HG03469 (cell line): ENCODE measurements around the gene APOL1.

Experiments
- ATAC-seq: cut with Tn5 transposase; IDR thresholded peaks from one replicate; pipeline ENCODE4 v1.9.1; 2021; ENCODE audit warnings: mild to moderate bottlenecking, moderate library complexity, moderate number of reproducible peaks; ENCODE audit not compliant: unreplicated experiment

APOL1 gene

GRCh38 chr22:36305813-36306212 is 52.9 kb downstream of the APOL1 start:
- no peak for ATAC-seq

- ATAC-seq = no peak
These were observed 53.3 kb downstream of the APOL1 start for GRCh38 chr22:36306227-36306626.

- ATAC-seq = no peak
These were observed 55.9 kb downstream of the APOL1 start for GRCh38 chr22:36308880-36309279.

- no peak for ATAC-seq
These were observed 58.6 kb downstream of the APOL1 start for GRCh38 chr22:36311386-36312085.

- ATAC-seq = no peak
These were observed 62.4 kb downstream of the APOL1 start for GRCh38 chr22:36315325-36315724.

GRCh38 chr22:36316419-36316818 is 63.5 kb downstream of the APOL1 start:
- ATAC-seq = no peak
